Measurements from ENCODE around the gene PDE8B.

The PDE8B gene

DNA sequence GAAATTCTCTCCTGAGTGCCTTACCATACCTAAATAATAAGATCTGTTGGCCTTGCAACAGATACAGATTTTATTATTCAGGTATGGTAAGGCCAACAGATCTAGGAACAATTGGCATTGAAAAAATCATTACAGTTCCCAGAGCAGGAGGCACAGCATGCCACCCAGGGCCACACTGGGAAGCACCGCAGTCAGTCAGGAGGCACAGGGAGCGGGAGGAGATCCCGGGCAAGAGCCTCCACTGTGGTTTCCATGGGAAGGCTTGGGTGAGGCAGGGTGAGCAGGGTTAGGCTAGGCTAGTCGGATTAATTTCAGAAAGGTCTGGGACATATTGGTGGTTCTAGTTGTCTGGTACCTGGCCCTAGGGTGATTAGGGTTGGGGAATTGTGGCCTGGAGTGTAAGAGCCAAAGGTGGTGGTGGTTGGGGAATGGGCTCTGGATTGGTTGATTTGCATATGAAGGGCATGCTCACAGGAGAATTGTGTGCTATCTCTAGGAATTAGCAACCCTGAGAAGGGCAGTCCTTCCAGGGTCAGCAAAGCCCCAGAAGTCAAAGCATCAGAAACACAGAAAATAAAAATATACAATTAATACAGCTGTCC is 111.4 kb downstream of the PDE8B start:
- Histone ChIP-seq H3K27ac (no peak overlapping the region), H3K36me3 (ENCODE audit: insufficient read depth, low read length) (no peaks in the 10 kb centered on the region), H3K9me3 (ENCODE audit: low read depth, low read length) (no peaks in the 10 kb centered on the region), H3K4me3 (no peak overlapping the region), H3K9ac (ENCODE audit: insufficient read length) (no peak overlapping the region)
- TF ChIP-seq POLR2AphosphoS5 (IDR thresholded peaks at IDR 0.05; ENCODE audit: borderline replicate concordance, low read depth, low read length) (no peak), EZH2 (IDR thresholded peaks at IDR 0.05) (no peak), FOXP2 (optimal IDR thresholded peaks at IDR 0.05; ENCODE audit: control extremely low read depth, extremely low read length, insufficient read depth) (no peak)
- DNase-seq (ENCODE audit: low read depth, low spot score): no peak

DNA sequence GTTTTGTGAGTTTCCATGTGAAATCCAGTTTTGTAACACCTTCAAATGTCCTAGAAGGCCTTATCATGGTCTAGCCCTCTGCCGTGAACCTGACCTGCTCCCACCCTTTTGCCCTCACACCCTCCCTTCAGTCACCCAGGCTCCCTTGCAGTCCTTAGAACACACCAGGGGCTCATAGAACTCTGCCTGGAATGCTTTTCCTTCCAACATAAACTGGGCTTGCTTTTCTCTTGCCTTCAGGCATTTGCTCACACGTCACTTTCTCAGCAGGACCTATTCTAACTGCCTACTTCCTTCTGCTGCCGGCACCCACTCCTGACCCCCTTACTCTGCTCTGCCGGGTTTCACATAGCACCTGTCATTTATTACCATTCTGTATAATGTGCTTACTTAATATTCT is 111.9 kb downstream of the PDE8B start:
- Histone ChIP-seq H3K9ac (ENCODE audit: insufficient read length) (no peak overlapping the region), H3K27ac (no peak overlapping the region), H3K9me3 (ENCODE audit: low read depth, low read length) (no peaks in the 10 kb centered on the region), H3K36me3 (ENCODE audit: insufficient read depth, low read length) (no peaks in the 10 kb centered on the region), H3K4me3 (no peak overlapping the region; the same call in 1 of the 2 replicates)
- no peak for DNase-seq (ENCODE audit: low read depth, low spot score)
- no peak for TF ChIP-seq EZH2 (IDR thresholded peaks at IDR 0.05)
- peak; percentile 82 for TF ChIP-seq FOXP2 (optimal IDR thresholded peaks at IDR 0.05; ENCODE audit: control extremely low read depth, extremely low read length, insufficient read depth)
- TF ChIP-seq POLR2AphosphoS5 (IDR thresholded peaks at IDR 0.05; ENCODE audit: borderline replicate concordance, low read depth, low read length): no peak

DNA sequence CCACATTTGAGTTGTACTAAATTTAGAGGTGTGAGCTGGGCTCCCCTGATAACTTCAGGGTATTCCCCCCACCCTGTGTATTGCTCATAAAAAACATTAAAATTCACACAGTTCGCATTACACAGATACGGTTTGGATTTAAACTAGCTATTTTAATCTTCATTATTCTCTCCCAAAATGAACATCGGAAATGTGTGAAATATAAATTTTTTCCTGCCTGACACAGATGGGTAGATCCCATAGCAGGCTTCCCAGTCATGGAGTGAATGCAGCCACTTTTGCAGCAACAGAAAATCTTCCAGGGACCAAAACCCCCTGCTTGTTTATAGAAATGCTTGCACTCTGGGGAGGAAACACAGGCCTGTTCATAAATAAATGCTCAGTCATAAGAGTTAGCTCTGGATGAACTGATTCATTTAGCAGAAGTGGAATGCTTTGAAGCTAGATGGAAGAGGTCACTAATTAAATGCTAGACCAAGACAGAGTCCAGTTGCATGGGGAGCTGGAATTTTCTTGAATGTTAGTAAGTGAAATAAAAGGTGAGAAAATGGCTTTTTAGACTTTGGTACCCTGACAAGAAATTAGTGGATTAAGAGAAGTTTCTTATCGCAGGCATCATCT is 115.6 kb downstream of the PDE8B start:
- TF ChIP-seq FOXP2 (optimal IDR thresholded peaks at IDR 0.05; ENCODE audit: control extremely low read depth, extremely low read length, insufficient read depth) (no peak), EZH2 (IDR thresholded peaks at IDR 0.05) (no peak), POLR2AphosphoS5 (IDR thresholded peaks at IDR 0.05; ENCODE audit: borderline replicate concordance, low read depth, low read length) (no peak)
- peak overlapping the region; percentile 13 for H3K9ac ChIP-seq (ENCODE audit: insufficient read length)

DNA sequence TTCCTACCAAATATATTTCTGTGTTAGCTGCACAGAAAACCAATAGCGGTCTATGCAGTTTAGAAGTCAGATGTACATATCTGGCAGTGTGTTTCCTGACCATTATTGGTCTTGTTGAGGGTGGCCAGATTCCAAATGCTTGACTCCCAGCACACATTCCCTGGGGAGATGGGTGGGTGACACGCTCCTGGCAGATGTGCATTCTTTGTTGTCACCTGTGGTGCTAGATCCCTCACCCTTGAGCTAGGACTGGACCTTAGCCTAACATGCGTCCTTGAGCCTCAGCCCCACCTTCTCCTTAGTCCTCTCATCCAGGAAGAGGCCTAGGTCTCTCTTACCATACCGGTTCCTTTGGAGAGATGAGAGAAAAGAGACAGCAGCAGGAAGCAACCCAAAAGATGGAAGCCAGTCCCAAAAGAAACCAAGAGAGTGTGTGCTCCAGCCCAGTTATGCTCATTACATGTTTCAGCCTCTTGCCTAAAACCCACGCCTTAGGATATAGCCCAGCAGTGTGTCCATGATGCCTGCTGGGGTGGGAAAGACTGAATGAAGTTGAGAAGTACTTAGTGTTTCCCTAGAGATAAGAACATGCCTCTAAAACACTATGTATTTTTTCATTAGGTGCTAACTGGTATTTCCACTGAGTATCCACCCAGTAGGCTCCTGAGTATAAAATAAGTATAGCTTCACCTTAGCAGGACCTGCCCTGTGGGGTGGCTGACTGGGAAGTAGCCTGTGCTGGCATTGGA is 116.7 kb downstream of the PDE8B start:
- Histone ChIP-seq H3K9me3 (ENCODE audit: low read depth, low read length) (no peaks in the 10 kb centered on the region), H3K27ac (peak overlapping the region; percentile 56; the same call in 1 of the 2 replicates), H3K36me3 (ENCODE audit: insufficient read depth, low read length) (no peaks in the 10 kb centered on the region), H3K4me3 (no peak overlapping the region), H3K9ac (ENCODE audit: insufficient read length) (no peak overlapping the region)
- no peak for DNase-seq (ENCODE audit: low read depth, low spot score)
- no peak for TF ChIP-seq FOXP2 (optimal IDR thresholded peaks at IDR 0.05; ENCODE audit: control extremely low read depth, extremely low read length, insufficient read depth)
- no peak for TF ChIP-seq EZH2 (IDR thresholded peaks at IDR 0.05)
- no peak for TF ChIP-seq POLR2AphosphoS5 (IDR thresholded peaks at IDR 0.05; ENCODE audit: borderline replicate concordance, low read depth, low read length)

More for the DNA sequence above, 115.6 kb downstream of the PDE8B start:
- peak overlapping the region; percentile 72; the same call in 1 of the 2 replicates for H3K27ac ChIP-seq
- no peaks in the 10 kb centered on the region for H3K36me3 ChIP-seq (ENCODE audit: insufficient read depth, low read length)
- H3K9me3 ChIP-seq (ENCODE audit: low read depth, low read length): no peaks in the 10 kb centered on the region
- no peak for DNase-seq (ENCODE audit: low read depth, low spot score)
- H3K4me3 ChIP-seq: 0 out of 2 replicates have a peak overlapping the region, but pooled peaks have one; percentile 15

DNA sequence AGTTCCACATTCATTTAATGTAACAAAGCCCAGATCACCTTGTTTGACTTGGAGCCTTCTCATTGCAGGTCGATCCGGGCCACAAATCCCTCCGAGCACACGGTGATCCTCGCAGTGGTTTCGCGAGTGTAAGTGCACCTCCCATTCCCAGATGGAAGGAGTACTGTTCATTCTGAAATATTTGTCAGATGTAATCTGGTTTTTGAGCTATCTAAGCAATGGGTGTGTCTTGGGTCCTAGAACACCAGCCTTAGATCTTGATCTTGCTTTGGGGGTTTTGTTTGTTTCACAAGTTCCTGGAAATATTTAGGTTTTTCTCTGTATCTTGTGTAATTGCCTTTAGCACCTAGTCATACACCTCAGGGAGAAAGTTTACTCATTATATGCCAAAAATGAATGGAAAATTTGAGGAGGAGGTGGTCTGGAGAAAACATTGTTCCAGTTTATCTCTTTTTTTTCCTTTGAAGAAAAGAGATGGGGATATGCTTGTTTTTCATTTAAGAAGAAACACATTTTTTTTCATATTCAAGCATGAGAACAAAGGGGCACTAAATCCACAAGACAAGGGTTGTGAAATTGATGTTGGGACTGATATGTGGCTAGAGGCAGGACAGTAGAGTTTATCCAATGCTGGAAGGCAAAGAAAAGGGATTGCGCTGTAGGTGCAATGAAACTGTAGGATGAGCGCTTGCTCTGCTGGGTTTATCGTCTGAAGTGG is 118.6 kb downstream of the PDE8B start:
- Histone ChIP-seq H3K9me3 (ENCODE audit: low read depth, low read length) (no peaks in the 10 kb centered on the region), H3K4me3 (no peak overlapping the region), H3K36me3 (ENCODE audit: insufficient read depth, low read length) (no peaks in the 10 kb centered on the region), H3K9ac (ENCODE audit: insufficient read length) (no peak overlapping the region), H3K27ac (no peak overlapping the region)
- no peak for DNase-seq (ENCODE audit: low read depth, low spot score)
- TF ChIP-seq EZH2 (IDR thresholded peaks at IDR 0.05) (no peak), POLR2AphosphoS5 (IDR thresholded peaks at IDR 0.05; ENCODE audit: borderline replicate concordance, low read depth, low read length) (no peak), FOXP2 (optimal IDR thresholded peaks at IDR 0.05; ENCODE audit: control extremely low read depth, extremely low read length, insufficient read depth) (no peak)

DNA sequence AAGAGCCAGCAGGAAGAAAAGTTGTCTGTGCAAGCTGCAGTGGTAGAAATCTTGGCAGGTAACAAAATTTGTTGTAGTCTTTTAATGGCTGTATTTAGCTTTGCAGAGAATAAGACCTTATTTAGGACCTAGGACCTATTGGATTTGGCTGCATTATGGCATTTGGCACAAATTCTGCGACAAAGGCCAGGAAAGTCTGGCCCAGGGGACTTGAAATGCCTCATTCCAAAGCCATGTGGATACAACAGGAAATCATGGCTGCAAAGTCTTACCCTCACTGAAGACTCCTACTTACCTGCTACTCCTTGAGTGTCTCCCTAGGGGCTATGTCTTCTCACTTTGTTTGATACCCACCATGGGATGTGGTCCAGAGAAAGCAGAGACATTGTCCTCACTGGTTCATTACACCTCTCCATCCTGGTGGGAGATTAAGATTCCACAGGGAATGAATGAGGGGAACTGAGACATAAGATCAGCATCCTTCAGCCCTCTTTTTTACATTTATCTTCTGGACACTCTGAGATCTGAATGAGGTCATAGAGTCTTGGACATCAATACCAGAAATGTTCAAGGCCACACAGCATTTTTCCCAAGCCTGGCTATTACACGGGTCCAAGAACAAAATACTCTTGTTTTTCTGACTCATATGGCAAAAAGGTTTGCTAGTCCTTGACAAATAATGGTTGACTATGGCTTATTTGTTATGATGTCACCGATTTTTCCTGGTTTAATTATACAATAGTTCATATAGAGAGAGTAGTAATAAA is 119.4 kb downstream of the PDE8B start:
- no peak for DNase-seq (ENCODE audit: low read depth, low spot score)
- no peaks in the 10 kb centered on the region for H3K9me3 ChIP-seq (ENCODE audit: low read depth, low read length)
- no peak overlapping the region for H3K4me3 ChIP-seq
- no peak overlapping the region for H3K27ac ChIP-seq
- no peak overlapping the region for H3K9ac ChIP-seq (ENCODE audit: insufficient read length)
- TF ChIP-seq FOXP2 (optimal IDR thresholded peaks at IDR 0.05; ENCODE audit: control extremely low read depth, extremely low read length, insufficient read depth) (no peak), POLR2AphosphoS5 (IDR thresholded peaks at IDR 0.05; ENCODE audit: borderline replicate concordance, low read depth, low read length) (no peak), EZH2 (IDR thresholded peaks at IDR 0.05) (no peak)
- H3K36me3 ChIP-seq (ENCODE audit: insufficient read depth, low read length): no peaks in the 10 kb centered on the region

DNA sequence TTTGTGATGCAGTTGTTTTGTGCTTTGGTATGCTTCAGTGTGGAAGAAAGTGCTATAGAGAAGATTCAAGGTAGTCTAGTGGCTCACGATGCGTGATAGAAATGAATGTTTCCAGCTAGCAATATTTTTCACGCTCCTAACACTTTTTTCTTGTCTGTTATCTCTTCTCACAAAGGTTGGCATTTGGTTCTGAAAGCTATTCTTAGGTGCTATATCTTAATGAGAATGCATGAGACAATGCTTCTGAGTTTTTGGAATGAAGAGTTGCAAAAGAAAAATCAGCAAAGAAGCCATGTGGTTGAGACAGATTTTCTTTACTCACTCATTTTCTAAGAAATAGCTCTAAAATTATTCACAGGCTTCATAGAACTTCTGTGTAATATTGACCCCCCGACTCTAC is 122.6 kb downstream of the PDE8B start:
- Histone ChIP-seq H3K27ac (no peak overlapping the region), H3K36me3 (ENCODE audit: insufficient read depth, low read length) (no peaks in the 10 kb centered on the region), H3K9me3 (ENCODE audit: low read depth, low read length) (no peaks in the 10 kb centered on the region), H3K9ac (ENCODE audit: insufficient read length) (no peak overlapping the region), H3K4me3 (no peak overlapping the region)
- TF ChIP-seq FOXP2 (optimal IDR thresholded peaks at IDR 0.05; ENCODE audit: control extremely low read depth, extremely low read length, insufficient read depth) (no peak), EZH2 (IDR thresholded peaks at IDR 0.05) (no peak), POLR2AphosphoS5 (IDR thresholded peaks at IDR 0.05; ENCODE audit: borderline replicate concordance, low read depth, low read length) (no peak)
- no peak for DNase-seq (ENCODE audit: low read depth, low spot score)

Measured in SK-N-MC (cell line).